HG02973 (cell line): ENCODE measurements around the gene ENDOG.
"Not testable (repeated sequence)": the region's sequence is repeated elsewhere in the genome, so short reads cannot be mapped to it uniquely, and the experiment has no call there.

Experiments
- ATAC-seq: cut with Tn5 transposase; IDR thresholded peaks from one replicate; pipeline ENCODE4 v1.9.1; 2021; ENCODE audit warnings: moderate library complexity; ENCODE audit not compliant: unreplicated experiment

Gene ENDOG

GRCh38 chr9:128818099-128818838, at the start of gene ENDOG:
Gene ENDOG, plus strand, starts transcription at chr9:128818500. Its CDS starts 185 bp downstream, at chr9:128818685.
- peak; percentile 83 for ATAC-seq

- ATAC-seq = no peak
Measured at GRCh38 chr9:128768606-128769005, 49.7 kb upstream of the ENDOG start.

- ATAC-seq = no peak
Measured at GRCh38 chr9:128770286-128771030, 47.8 kb upstream of the ENDOG start.

- peak; percentile 13 for ATAC-seq
Measured at GRCh38 chr9:128771094-128771721, 47.1 kb upstream of the ENDOG start.

GRCh38 chr9:128771745-128772519, 46.4 kb upstream of the ENDOG start, which contains the start of gene ZER1:
Gene ZER1, minus strand, starts transcription at chr9:128771927. Its CDS starts 16,362 bp downstream, at chr9:128755565.
- peak; percentile 85 for ATAC-seq

- no peak for ATAC-seq
Measured at GRCh38 chr9:128773049-128773448, 45.3 kb upstream of the ENDOG start.

- ATAC-seq = no peak
Measured at GRCh38 chr9:128774804-128775203, 43.5 kb upstream of the ENDOG start.

- ATAC-seq = not testable (repeated sequence)
Measured at GRCh38 chr9:128780093-128780492, 38.2 kb upstream of the ENDOG start.

GRCh38 chr9:128781187-128782070, 36.9 kb upstream of the ENDOG start:
- ATAC-seq = no peak

- ATAC-seq = no peak
Measured at GRCh38 chr9:128782669-128783068, 35.6 kb upstream of the ENDOG start.

GRCh38 chr9:128785427-128785826, 32.9 kb upstream of the ENDOG start:
- ATAC-seq = no peak

- peak; percentile 71 for ATAC-seq
Measured at GRCh38 chr9:128786681-128787601, 31.4 kb upstream of the ENDOG start, which contains the start of gene TBC1D13. Gene TBC1D13, plus strand, starts transcription at chr9:128787253. Its CDS starts 101 bp downstream, at chr9:128787354.

- no peak for ATAC-seq
Measured at GRCh38 chr9:128787659-128788058, 30.6 kb upstream of the ENDOG start.

- ATAC-seq = no peak
Measured at GRCh38 chr9:128788445-128788844, 29.9 kb upstream of the ENDOG start.

GRCh38 chr9:128790536-128790935, 27.8 kb upstream of the ENDOG start:
- no peak for ATAC-seq

GRCh38 chr9:128792134-128792533, 26.2 kb upstream of the ENDOG start:
- no peak for ATAC-seq

- no peak for ATAC-seq
Measured at GRCh38 chr9:128792978-128793686, 25.2 kb upstream of the ENDOG start.

- not testable (repeated sequence) for ATAC-seq
Measured at GRCh38 chr9:128794961-128795360, 23.3 kb upstream of the ENDOG start.
